ENCODE data around the gene DNAJB9.
"Not testable (repeated sequence)": the region's sequence is repeated elsewhere in the genome, so short reads cannot be mapped to it uniquely, and the experiment has no call there.

The DNAJB9 gene

DNA sequence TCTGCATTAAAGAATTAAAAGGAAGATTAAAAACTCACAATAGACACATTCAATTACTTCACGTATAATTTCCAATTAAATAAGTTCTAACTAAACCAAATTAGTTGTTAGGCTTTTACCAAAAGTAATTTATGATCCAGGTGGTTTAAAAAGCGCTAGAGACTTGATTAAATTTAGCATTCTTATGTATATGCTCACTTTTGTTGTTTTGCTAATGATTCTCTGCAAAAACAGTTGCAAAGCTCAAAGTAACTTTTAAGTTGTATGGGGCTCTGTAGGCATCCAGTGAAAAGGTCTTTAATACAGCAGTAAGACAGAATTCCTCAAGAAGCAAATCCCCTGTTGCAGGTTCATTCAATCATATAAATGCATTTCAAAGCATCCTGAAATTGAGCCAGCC lies 28.2 kb upstream of the DNAJB9 start:
- Histone ChIP-seq H3K27me3 (ENCODE audit: low read depth) (no peaks in the 10 kb centered on the region), H3K36me3 (replicated peaks) (no peaks in the 10 kb centered on the region), H3K9me3 (no peaks in the 10 kb centered on the region), H3K4me1 (peaks cover 33% of the 10 kb centered on the region), H3K4me3 (no peak overlapping the region)
- in situ Hi-C loops (cut with MboI; ENCODE audit: low sequenced_read_pairs) = no loop called here
- peak; percentile 30 to 99 for DNase-seq (ENCODE audit: low spot score in 2 of 2)

DNA sequence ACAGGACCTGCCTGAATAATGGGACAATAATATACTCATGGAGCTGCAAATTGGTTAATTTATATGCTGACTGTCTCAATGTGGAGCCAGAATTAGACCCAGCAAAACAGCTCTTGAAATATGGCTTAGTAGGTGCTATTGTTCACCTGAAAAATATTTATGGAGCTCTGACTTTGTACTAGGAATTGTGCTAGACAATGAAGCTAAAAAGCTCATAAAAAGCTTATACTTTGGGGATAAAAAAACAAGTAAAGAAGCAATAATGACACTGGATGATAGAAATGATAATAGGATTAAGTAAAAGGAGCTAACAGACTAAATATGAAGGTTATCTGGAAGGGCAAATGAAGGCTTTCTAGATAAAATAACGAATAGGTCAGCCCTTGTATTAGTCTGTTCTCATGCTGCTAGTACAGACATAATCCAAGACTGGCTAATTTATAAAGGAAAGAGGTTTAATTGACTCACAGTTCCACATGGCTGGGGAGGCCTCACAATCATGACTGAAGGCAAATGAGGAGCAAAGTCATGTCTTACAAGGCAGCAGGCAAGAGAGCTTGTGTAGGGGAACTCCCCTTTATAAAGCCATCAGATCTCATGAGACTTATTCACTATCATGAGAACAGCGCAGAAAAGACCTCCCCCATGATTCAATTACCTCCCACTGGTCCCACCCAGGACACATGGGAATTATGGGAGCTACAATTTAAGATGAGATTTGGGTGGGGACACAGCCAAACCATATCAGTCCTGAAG lies 21.4 kb upstream of the DNAJB9 start:
- in situ Hi-C loops (cut with MboI; ENCODE audit: low sequenced_read_pairs); H3K36me3 ChIP-seq (replicated peaks); H3K9me3 ChIP-seq; H3K4me3 ChIP-seq; H3K27me3 ChIP-seq (ENCODE audit: low read depth): not testable (repeated sequence)
- H3K4me1 ChIP-seq = peaks cover 19% of the 10 kb centered on the region
- peak; percentile 37 to 91 for DNase-seq (ENCODE audit: low spot score in 2 of 2)

DNA sequence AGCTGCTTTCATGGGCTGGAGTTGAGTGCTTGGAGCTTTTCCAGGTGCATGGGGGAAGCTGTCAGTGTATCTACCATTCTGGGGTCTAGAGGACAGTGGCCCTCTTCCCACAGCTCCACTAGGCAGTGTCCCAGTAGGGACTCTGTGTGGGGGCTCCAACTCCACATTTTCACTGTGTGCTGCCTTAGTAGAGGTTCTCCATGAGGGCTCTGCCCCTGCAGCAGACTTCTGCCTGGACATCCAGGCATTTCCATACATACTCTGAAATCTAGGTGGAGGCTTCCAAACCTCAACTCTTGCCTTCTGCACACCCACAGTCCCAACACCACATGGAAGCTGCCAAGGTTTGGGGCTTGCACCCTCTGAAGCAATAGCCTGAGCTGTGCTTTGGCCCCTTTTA lies 13.0 kb upstream of the DNAJB9 start:
- DNase-seq (ENCODE audit: low spot score in 2 of 2); H3K4me1 ChIP-seq; H3K9me3 ChIP-seq; in situ Hi-C loops (cut with MboI; ENCODE audit: low sequenced_read_pairs); H3K4me3 ChIP-seq; H3K27me3 ChIP-seq (ENCODE audit: low read depth); H3K36me3 ChIP-seq (replicated peaks): not testable (repeated sequence)

DNA sequence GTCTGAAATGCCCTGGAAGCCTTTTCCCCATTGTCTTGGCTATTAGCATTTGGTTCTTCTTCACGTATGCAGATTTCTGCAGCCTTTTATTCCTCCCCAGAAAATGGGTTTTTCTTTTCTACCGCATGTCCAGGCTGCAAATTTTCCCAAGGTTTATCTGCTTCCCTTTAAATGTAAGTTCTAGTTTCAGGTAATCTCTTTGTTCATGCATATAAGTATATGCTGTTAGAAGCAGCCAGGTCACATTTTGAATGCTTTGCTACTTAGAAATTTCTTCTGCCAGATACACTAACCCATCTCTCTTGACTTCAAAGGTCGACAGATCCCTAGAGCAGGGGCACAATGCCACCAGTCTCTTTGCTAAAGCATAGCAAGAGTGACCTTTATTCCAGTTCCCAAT lies 12.5 kb upstream of the DNAJB9 start:
- Histone ChIP-seq H3K36me3 (replicated peaks) (no peaks in the 10 kb centered on the region), H3K9me3 (peaks cover 8% of the 10 kb centered on the region), H3K27me3 (ENCODE audit: low read depth) (no peaks in the 10 kb centered on the region), H3K4me1 (no peaks in the 10 kb centered on the region), H3K4me3 (no peak overlapping the region)
- in situ Hi-C loops (cut with MboI; ENCODE audit: low sequenced_read_pairs) = no loop called here
- no peak for DNase-seq (ENCODE audit: low spot score in 2 of 2)

DNA sequence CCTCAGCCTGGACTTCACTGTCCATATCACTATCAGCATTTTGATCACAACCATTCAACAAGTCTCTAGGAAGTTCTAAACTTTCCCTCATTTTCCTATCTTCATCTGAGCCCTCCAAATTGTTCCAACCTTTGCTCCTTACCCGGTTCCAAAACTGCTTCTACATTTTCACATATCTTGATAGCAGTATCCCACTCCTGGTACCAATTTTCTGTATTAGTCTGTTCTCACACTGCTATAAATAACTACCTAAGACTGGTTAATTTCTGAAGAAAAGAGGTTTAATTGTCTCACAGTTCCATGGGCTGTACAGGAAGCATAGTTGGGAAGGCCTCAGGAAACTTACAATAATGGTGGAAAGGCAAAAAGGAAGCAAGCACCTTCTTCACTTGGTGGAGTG lies 12.1 kb upstream of the DNAJB9 start:
- peaks cover 8% of the 10 kb centered on the region for H3K9me3 ChIP-seq
- no peak overlapping the region for H3K4me3 ChIP-seq
- DNase-seq (ENCODE audit: low spot score in 2 of 2) = no peak
- no peaks in the 10 kb centered on the region for H3K36me3 ChIP-seq (replicated peaks)
- no peaks in the 10 kb centered on the region for H3K4me1 ChIP-seq
- in situ Hi-C loops (cut with MboI; ENCODE audit: low sequenced_read_pairs) = no loop called here
- H3K27me3 ChIP-seq (ENCODE audit: low read depth) = no peaks in the 10 kb centered on the region

DNA sequence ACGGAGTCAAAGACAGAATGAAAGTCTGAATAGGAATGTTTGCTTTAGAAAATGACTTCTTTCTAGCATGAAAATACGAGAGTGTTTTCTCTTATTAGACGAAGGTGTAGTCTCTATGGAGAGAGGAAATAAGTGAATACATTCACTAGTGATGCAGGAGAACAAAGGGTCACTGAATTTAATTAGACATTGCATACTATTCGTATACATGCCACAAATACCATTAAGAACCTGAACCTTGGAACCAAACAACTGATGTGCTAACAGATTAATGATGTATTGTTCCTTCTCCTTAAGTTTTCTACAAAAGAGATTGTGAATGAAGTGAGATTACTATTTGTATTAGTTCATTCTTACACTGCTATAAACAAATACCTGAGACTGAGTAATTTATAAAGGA lies 10.4 kb upstream of the DNAJB9 start:
- in situ Hi-C loops (cut with MboI; ENCODE audit: low sequenced_read_pairs) = no loop called here

DNA sequence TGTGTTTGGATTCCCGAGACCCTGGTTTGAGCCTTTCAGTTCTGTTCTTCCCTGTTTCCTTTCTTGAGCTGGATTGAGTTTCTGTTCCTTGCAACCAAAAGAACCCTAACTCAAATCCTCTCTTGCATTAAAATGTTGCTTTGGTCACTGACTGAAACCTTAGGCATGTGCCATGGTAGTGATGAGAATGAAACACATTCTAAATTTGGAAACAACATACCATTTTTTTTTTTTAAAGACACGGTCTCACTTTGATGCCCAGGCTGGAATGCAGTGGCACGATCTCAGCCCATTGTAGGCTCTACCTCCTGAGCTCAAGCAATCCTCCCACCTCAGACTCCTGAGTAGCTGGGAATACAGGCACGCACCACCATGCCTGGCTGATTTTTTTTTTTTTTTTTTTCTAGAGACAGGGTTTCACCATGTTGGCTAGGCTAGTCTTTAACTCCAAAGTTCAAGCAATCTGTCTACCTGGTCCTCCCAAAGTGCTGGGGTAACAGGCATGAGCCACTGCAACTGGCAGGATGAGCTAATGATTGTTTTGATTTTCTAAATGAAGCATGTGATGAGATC lies 8.5 kb upstream of the DNAJB9 start:
- in situ Hi-C loops (cut with MboI; ENCODE audit: low sequenced_read_pairs) = no loop called here
- no peak overlapping the region for H3K4me3 ChIP-seq
- peaks cover 8% of the 10 kb centered on the region for H3K9me3 ChIP-seq
- DNase-seq (ENCODE audit: low spot score in 2 of 2) = no peak
- peaks cover 12% of the 10 kb centered on the region for H3K36me3 ChIP-seq (replicated peaks)
- H3K4me1 ChIP-seq = no peaks in the 10 kb centered on the region
- H3K27me3 ChIP-seq (ENCODE audit: low read depth) = no peaks in the 10 kb centered on the region

More for the DNA sequence above, 10.4 kb upstream of the DNAJB9 start:
- Histone ChIP-seq H3K4me3 (no peak overlapping the region), H3K9me3 (peaks cover 8% of the 10 kb centered on the region), H3K36me3 (replicated peaks) (peaks cover under 1% of the 10 kb centered on the region), H3K27me3 (ENCODE audit: low read depth) (no peaks in the 10 kb centered on the region), H3K4me1 (no peaks in the 10 kb centered on the region)
- DNase-seq (ENCODE audit: low spot score in 2 of 2) = peak in 1 of 2 experiments; percentile 3

DNA sequence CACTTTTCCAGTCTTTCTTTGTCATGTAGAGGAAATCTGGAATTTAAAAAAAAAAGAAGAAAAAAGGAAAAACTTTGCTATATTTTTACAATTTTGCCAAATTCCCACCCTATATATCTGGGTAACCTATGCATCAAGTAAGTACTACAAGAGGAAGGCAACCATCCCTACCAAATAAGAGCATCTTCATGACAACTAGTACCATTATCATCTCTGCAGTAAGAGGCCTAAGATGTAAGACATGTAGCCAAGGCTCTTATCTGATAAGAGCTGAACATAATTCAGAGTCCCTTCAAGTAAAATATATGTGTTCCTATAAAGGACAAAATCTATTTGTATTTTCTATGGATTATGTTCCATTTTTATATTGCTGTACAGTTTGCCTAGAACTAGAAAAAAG lies 3.7 kb upstream of the DNAJB9 start:
- H3K9me3 ChIP-seq = no peaks in the 10 kb centered on the region
- no peak overlapping the region for H3K4me3 ChIP-seq
- peaks cover 16% of the 10 kb centered on the region for H3K36me3 ChIP-seq (replicated peaks)
- in situ Hi-C loops (cut with MboI; ENCODE audit: low sequenced_read_pairs) = no loop called here
- DNase-seq (ENCODE audit: low spot score in 2 of 2) = no peak
- peaks cover 7% of the 10 kb centered on the region for H3K4me1 ChIP-seq
- H3K27me3 ChIP-seq (ENCODE audit: low read depth) = no peaks in the 10 kb centered on the region

DNA sequence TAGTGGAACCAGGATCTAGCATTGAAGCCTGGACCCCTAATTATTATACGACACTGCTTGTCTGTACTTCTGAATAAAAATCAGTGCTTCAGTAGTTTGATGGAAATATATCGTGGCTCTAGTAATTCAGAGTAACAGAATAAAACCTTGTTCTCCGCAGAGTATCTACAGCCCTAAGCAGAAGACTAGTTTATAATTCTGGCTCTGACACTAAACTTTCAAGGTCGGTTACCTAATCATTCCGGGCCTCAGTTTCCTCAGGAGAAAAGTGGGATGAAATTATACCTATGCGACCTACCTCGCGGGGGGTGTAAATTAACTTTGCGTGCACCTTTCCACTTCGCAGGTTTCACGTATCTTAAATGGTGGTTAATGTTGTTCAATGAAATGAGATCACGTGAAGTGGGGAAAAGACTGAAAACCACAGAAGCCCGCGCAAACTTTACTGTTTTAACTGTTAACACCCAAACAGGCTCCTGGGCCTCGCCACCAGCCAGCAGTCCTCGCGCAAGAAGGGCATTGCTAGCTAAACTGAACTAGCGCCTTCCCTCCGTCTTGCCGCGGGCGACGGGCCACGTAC lies 783 bp upstream of the DNAJB9 start:
- no peak for DNase-seq (ENCODE audit: low spot score in 2 of 2)
- Histone ChIP-seq H3K36me3 (replicated peaks) (peaks cover 26% of the 10 kb centered on the region), H3K4me3 (peak overlapping the region; percentile 74), H3K4me1 (peaks cover 7% of the 10 kb centered on the region), H3K9me3 (no peaks in the 10 kb centered on the region), H3K27me3 (ENCODE audit: low read depth) (no peaks in the 10 kb centered on the region)
- in situ Hi-C loops (cut with MboI; ENCODE audit: low sequenced_read_pairs) = no loop called here

DNA sequence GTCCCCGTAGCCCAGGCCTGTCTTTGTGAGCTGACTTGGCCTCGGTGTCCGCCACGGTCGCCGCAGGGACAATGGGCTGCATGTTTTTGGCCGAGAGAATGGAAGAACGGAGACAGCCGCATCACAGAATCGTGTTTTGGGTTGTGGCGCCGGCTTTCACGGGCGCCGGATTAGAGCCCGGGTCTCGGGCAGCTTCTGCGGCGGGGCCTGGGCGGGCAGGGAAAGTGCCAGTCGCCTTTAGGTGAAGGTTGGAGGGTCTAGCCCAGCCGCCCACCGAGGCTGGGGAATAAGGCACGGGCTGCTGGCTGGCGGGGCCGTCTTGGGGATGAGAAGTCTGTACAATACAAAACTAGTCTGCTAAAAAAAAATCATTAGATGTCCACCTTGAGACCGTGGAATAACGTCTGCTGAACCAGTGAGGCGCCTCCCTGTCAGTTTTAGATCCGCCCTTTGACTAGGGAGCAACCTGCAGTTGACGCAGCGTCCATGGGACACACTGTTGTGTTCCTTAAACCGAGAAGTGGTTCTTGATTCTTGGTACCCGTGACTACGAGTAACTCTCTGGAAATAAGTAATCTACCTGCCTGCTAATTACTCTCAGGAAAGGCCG lies 577 bp downstream of the DNAJB9 start:
- Histone ChIP-seq H3K4me1 (peaks cover 7% of the 10 kb centered on the region), H3K27me3 (ENCODE audit: low read depth) (no peaks in the 10 kb centered on the region), H3K4me3 (peak overlapping the region; percentile 74), H3K36me3 (replicated peaks) (peaks cover 25% of the 10 kb centered on the region), H3K9me3 (no peaks in the 10 kb centered on the region)
- in situ Hi-C loops (cut with MboI; ENCODE audit: low sequenced_read_pairs) = no loop called here
- peak; percentile 61 to 63 for DNase-seq (ENCODE audit: low spot score in 2 of 2)

DNA sequence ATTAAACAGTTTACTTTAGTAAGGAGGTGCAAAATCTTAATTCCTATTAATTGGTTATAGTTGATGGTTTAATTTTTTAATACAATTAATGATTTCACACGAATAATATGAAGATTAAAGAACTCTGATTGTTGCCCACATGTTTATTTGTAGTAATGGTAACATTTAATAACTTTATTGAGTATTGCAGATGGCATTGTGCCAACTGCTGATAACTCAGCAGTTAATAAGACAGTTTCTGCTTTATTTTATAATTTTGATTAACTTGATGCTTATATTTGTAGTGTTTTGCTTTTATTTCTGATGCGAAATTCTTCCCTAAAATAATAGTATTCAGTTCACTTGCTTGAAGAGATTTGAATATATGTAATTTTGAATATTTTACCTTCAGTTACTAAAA lies 2.8 kb downstream of the DNAJB9 start:
- H3K36me3 ChIP-seq (replicated peaks) = peaks cover 20% of the 10 kb centered on the region
- peaks cover 7% of the 10 kb centered on the region for H3K4me1 ChIP-seq
- no peaks in the 10 kb centered on the region for H3K9me3 ChIP-seq
- no peak overlapping the region for H3K4me3 ChIP-seq
- no peak for DNase-seq (ENCODE audit: low spot score in 2 of 2)
- in situ Hi-C loops (cut with MboI; ENCODE audit: low sequenced_read_pairs) = no loop called here
- H3K27me3 ChIP-seq (ENCODE audit: low read depth) = no peaks in the 10 kb centered on the region

DNA sequence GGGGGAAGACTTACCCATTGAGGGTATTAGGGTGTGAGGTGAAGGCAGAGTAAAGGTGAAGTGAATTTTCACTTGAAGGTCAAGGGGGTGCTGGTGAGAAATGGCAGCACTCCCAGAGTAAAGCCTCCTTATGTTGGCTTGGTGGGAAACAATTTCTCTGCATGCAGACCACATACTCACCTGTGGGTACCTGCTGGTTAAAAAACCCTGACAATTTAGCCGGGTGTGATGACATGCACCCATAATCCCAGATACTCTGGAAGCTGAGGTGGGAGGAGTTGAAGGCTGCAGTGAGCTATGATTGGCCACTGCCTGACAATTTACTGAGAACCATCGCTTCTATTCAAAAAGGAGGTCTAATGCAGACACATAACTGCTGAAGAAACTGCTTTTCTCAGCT lies 5.5 kb downstream of the DNAJB9 start:
- Histone ChIP-seq H3K9me3 (no peaks in the 10 kb centered on the region; the same call in 1 of the 2 replicates), H3K4me1 (no peaks in the 10 kb centered on the region; the same call in 1 of the 2 replicates), H3K36me3 (replicated peaks) (peaks cover 18% of the 10 kb centered on the region), H3K4me3 (no peak overlapping the region), H3K27me3 (ENCODE audit: low read depth) (no peaks in the 10 kb centered on the region)
- in situ Hi-C loops (cut with MboI; ENCODE audit: low sequenced_read_pairs) = no loop called here
- DNase-seq (ENCODE audit: low spot score in 2 of 2) = no peak

DNA sequence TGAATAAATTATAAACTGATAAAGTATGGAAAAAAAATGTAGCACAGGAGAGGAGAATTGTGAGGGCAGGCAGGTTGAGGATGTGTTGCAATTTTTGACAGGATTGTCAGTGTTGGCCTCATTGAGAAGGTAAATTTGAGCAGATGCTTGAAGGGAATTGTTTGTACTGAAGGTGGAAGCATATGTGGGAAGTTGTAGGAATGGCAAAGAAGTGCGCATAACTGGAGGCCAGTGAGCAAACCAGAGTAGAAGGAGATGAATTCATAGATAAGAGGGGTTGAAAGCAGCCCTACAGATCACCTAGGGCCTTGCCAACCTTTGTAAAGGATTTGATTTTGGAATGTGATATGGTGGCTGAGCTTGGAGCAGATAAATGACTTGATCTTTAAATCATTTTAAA lies 6.4 kb downstream of the DNAJB9 start:
- H3K9me3 ChIP-seq = no peaks in the 10 kb centered on the region; the same call in 1 of the 2 replicates
- no peaks in the 10 kb centered on the region for H3K27me3 ChIP-seq (ENCODE audit: low read depth)
- in situ Hi-C loops (cut with MboI; ENCODE audit: low sequenced_read_pairs) = no loop called here
- no peaks in the 10 kb centered on the region; the same call in 1 of the 2 replicates for H3K4me1 ChIP-seq
- no peak for DNase-seq (ENCODE audit: low spot score in 2 of 2)
- no peak overlapping the region for H3K4me3 ChIP-seq
- H3K36me3 ChIP-seq (replicated peaks) = peaks cover 18% of the 10 kb centered on the region

DNA sequence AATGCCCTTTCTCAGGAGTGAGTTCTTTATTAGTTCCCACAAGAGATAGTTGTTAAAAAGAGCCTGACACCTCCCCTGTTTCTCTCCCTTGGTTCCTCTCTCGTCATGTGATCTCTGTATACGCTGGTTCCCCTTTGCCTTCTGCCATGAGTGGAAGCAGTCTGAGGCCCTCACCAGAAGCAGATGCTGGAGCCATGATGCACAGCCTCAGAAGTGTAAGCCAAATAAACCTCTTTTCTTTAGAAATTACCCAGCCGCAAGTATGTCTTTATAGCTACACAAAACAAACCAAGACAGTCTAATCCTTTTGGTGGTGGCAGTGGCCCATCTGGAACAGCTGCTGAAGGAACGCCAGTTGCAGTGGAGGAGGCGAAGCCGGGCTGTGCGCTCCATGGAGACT lies 9.3 kb downstream of the DNAJB9 start:
- Histone ChIP-seq H3K36me3 (replicated peaks) (peaks cover 7% of the 10 kb centered on the region), H3K9me3 (no peaks in the 10 kb centered on the region; the same call in 1 of the 2 replicates), H3K4me3 (no peak overlapping the region), H3K4me1 (no peaks in the 10 kb centered on the region), H3K27me3 (ENCODE audit: low read depth) (no peaks in the 10 kb centered on the region)
- in situ Hi-C loops (cut with MboI; ENCODE audit: low sequenced_read_pairs) = no loop called here
- DNase-seq (ENCODE audit: low spot score in 2 of 2) = no peak
